Brain microvascular endothelial cell (primary cell): ENCODE data around the gene ADD3.

Source experiments
- DNase-seq: peaks from one replicate; pipeline ENCODE4 v3.0.0-alpha.2; 2020
- H3K27ac ChIP-seq: fragments of 250-450 bp; sonication (Bioruptor Pico); 2 replicates; pipeline ENCODE4 v1.5.1; 2020; ENCODE audit warnings: mild to moderate bottlenecking, moderate library complexity
- H3K27me3 ChIP-seq: fragments of 250-450 bp; sonication (Bioruptor Pico); replicated peaks from 2 replicates; pipeline ENCODE4 v1.5.1; 2020; ENCODE audit warnings: mild to moderate bottlenecking
- H3K36me3 ChIP-seq: fragments of 250-450 bp; sonication (Bioruptor Pico); replicated peaks from 2 replicates; pipeline ENCODE4 v1.5.1; 2020; ENCODE audit warnings: mild to moderate bottlenecking
- H3K4me3 ChIP-seq: 2 replicates; pipeline ENCODE4 v1.5.1; 2011; ENCODE audit warnings: low read depth, mild to moderate bottlenecking, control low read depth, low read length, moderate library complexity
- CTCF ChIP-seq: IDR thresholded peaks from 2 replicates; pipeline ENCODE4 v1.5.1; 2011; ENCODE audit warnings: low read depth, mild to moderate bottlenecking, moderate library complexity, low read length, control low read depth, inconsistent platforms; ENCODE audit errors: missing control alignments
- in situ Hi-C: cut with HindIII; loops from 2 replicates; pipeline ENCODE4 v1.10.0; 2017; ENCODE audit warnings: low sequenced_read_pairs, low pct_ligation_motif_present

The ADD3 gene

GRCh38 chr10:110141871-110142635, 134.3 kb downstream of the ADD3 start:
- no peak for TF ChIP-seq CTCF
- no peak overlapping the region for H3K4me3 ChIP-seq
- in situ Hi-C loops, result no loop called here
- H3K27me3 ChIP-seq, result no peaks in the 10 kb centered on the region
- no peak overlapping the region for H3K27ac ChIP-seq
- no peak for DNase-seq
- H3K36me3 ChIP-seq, result no peaks in the 10 kb centered on the region

DNA sequence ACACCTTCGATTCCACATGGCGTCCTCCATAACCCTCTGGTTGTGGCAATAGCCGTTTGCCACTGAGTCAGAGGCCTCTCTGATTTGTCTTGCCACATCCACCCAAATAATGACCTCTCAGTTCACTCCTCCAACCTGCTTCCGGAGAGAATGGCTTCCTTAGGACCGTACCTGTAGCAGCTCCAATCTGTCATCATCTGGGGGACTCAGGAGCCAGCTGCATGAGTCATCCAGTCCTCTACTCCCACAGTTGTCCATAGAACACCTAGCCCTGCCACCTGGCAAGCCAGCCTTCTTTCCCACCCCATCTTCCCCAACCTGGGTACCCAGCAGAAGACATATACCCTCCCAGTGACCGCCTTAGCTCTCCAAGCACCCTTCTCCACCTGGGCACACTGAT, 135.2 kb downstream of the ADD3 start:
- Histone ChIP-seq H3K36me3 (no peaks in the 10 kb centered on the region), H3K27ac (no peak overlapping the region), H3K4me3 (no peak overlapping the region), H3K27me3 (no peaks in the 10 kb centered on the region)
- TF ChIP-seq CTCF, result no peak
- no peak for DNase-seq
- in situ Hi-C loops, result no loop called here

- Histone ChIP-seq H3K27me3 (no peaks in the 10 kb centered on the region), H3K36me3 (no peaks in the 10 kb centered on the region), H3K4me3 (no peak overlapping the region), H3K27ac (no peak overlapping the region)
- TF ChIP-seq CTCF, result no peak
- in situ Hi-C loops, result no loop called here
- DNase-seq, result no peak
Measured at GRCh38 chr10:110144507-110144906, 136.7 kb downstream of the ADD3 start.

DNA sequence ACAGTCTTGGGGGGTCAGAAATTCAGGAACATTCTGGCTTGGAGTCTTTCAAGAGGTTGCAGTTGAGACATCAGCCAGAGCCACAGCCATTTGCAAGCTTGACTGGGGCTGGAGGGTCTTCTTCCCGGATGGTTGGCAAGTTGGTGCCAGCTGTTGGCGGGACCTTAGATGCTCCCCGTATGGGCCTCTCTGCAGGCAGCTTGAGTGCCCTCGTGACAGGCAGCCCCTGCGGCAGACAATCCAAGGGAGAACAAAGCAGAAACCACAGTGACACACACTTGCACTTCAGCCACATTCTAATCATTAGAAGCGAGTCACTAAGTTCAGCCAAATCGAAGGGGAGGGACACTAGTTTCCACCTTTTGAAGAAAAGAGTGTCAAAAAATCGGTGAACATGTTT, 140.2 kb downstream of the ADD3 start:
- in situ Hi-C loops, result no loop called here
- DNase-seq, result no peak
- no peak for TF ChIP-seq CTCF
- no peaks in the 10 kb centered on the region for H3K36me3 ChIP-seq
- no peak overlapping the region for H3K27ac ChIP-seq
- H3K27me3 ChIP-seq, result no peaks in the 10 kb centered on the region
- H3K4me3 ChIP-seq, result no peak overlapping the region

DNA sequence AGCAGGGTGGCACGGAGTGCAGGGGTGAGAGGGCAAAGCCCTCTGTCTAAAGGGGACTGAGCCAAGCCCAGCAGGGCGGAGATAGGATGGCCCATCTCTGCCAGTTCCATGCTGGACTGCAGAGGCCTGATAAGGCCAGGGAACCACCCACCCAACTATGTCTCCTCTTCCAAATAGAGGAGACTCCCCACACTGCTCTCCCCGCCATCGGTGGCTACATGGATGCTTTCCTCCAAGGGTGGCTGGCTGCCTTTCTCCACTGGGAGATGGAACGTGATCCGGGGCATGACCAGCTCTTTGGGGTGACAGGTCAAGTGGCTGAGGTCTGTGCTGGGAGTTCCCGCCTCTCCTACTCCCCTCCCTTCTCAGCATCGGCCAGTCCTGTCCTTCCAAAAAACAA, 141.5 kb downstream of the ADD3 start:
- Histone ChIP-seq H3K27ac (no peak overlapping the region), H3K27me3 (no peaks in the 10 kb centered on the region)
- in situ Hi-C loops, result no loop called here

More for the DNA sequence above, 141.5 kb downstream of the ADD3 start:
- no peak for DNase-seq
- Histone ChIP-seq H3K36me3 (no peaks in the 10 kb centered on the region), H3K4me3 (no peak overlapping the region)
- no peak for TF ChIP-seq CTCF
